HG03196 (cell line): Measurements from ENCODE around the gene ADAM19.
A peak's percentile ranks its signal among the peaks of the same experiment; 100 is the strongest.

Experiments
- ATAC-seq: cut with Tn5 transposase; IDR thresholded peaks from one replicate; pipeline ENCODE4 v1.9.1; 2021; ENCODE audit not compliant: unreplicated experiment

Gene ADAM19

DNA sequence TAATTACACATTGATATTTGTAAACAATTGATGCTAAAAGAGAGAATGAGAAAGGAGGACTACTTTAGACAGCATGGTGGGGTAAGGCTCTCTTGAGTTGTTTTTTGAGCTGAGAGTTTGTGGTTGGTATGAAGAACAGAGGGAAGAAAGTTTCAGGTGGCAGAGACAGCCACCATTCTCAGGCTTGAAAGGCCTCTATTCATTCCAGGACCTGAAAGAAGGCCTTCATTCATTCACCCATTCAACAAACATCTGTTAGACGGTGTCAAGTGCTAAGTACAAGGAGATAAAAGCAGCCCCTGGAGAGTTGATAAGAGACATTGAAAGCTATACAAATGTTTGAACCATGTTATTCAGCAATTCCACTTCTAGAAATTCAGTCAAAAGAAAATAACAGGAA lies 21.7 kb upstream of the ADAM19 start:
- no peak for ATAC-seq

DNA sequence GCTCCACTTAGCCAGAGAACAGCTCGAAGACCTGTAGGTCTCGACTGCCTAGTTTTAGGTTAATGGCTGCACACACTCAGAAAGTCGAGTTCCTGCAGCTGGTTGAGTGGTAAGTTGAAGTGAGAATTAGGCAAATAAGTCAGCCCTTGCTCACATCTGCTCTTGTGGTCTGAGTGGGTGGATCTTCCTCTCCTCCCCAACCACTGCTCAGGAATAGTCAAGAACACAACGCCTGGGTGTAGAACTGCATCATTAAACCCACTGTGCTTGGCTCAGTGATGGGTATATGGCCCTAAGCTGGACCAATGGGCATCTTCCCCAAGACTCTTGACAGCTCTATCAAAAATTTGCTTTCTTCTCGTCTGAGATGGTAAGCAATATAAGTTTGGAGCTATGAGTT lies 20.9 kb upstream of the ADAM19 start:
- ATAC-seq = peak; percentile 86

DNA sequence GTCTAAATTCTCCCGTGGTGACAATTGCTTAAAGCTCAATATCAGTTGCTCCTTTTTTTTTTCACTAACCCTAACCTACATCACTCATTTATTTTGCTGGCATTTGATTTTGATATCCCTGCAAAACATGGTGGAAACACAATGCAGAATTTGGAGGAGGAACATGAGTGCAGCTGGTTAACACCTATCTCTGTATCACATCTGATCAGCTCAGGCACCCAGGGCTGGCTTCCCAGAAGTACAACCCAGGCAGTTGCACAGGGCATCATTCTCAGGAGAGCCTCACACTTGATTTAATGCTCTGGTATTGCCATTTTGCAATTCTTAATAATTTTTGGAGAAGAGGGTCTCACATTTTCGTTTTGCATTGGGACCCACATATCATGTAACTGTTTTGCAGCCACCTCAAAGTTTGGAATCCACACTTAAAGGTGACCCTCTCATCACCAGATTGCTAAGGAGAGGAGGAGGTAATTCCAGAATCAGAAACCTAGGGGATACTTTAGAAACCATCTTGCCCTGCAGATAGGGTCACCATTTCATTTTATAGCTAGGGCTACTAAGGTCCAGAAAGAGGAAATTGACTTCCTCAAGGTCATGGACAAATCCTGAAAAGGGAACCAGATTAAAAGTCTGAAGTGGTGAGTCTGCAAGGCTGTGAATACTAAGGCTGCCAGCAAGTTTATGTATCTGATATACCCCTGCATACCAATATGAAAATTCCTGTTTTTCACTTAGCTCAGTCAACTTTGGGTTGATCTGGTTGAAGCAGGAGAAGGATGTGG lies 19.3 kb upstream of the ADAM19 start:
- ATAC-seq = no peak

DNA sequence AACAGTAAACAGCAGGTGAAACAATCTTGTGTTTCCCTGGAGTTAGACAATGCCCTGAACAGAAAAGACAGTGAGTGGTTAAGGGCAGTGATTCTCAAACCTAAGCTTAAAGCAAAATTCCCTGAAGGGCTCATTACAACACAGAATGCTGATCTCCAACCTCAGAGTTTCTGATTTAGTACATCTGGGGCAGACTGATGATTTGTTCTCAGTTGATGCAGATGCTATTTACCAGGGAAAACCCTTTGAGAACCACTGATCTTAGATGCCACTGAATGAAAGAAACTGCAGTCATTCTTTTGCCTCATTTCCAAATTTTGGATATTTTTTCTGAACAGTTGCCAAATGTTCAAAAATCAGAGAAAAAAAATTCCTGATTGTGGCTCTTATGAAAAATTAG lies 18.7 kb upstream of the ADAM19 start:
- ATAC-seq = no peak

DNA sequence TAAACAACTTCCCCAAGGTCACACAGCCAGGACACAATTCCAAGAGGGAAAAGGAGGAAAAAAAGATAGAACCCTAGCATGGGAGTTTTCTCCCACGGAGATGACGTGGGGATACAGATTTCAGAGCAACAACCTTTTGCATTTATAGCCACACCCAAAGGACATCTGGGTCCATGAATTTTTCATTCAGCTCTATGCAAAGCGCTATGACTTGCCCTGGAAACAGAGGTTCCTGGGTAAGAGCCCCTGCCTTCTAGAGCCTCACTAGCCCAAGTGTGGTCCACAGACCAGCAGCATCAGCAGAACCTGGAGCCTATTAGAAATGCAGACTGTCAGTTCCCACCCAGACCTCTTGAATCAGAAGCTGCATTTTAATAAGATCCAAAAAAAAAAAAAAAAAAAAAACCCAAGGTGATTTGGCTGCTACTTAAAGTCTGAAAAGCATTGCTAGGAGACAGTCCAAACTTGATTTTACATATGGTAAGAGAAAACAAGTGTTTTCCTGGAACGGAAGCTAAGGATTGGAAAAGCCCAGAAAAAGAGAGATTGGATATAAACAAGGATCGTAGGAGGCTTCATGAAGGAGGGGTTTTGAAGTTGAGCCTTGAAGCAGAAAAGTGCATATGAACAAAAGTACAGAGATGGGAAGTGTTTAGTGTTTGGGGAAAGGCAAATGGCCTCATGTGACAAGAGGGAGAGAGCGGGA lies 17.6 kb upstream of the ADAM19 start:
- ATAC-seq = no peak

DNA sequence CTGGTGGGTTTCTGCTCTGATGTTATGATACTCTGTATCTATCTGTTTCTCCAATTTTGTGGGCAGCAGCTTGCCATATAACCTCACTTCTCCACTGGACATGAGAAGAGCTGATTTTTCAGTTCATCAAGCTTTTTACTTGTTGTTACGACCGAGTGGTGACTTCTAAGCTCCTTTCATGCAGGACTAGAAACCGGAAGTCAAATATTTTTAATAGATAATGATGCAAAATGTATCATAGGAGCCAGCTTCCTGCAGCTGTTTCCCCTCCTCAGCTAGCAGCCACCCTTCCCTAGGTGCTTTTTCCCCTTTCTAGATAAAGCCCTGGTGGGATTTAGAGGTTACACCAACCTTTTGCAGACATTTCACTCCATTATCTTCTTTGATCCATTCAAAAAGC lies 17.0 kb upstream of the ADAM19 start:
- ATAC-seq = no peak

DNA sequence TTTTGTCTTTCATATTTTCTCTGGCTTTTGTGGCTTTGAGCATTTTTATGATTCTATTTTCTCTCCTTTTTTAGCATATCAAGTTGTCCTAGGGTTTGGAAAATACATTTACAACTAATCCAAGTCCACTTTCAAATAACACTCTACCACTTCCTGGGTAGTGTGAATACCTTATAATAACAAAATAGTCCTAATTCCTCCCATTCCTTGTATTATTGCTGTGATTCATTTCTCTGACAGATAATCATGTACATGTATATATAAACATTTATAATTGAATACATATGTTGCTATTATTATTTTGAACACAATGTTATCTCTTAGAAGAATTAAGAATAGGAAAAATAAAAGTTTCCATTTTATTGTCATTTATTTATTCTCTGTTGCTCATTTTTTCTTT lies 14.9 kb upstream of the ADAM19 start:
- ATAC-seq = no peak

DNA sequence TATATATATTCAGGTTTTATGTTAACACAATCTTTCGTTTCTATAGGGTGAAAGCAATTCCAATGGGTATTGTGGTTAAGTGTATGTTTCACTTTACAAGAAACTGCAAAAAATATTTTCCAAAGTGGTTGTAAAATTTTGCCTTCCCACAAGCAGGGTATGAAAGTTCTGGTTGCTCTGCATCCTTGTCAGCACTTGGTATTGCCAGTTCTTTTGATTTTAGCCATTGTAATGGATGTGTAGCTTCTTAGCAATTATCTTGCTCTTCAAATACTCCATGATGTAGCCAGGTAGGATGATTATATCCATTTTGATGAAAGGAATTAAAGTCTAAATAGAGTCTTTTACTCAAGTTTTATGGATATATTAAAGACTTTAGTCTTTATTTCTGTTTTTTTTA lies 9.1 kb upstream of the ADAM19 start:
- no peak for ATAC-seq

DNA sequence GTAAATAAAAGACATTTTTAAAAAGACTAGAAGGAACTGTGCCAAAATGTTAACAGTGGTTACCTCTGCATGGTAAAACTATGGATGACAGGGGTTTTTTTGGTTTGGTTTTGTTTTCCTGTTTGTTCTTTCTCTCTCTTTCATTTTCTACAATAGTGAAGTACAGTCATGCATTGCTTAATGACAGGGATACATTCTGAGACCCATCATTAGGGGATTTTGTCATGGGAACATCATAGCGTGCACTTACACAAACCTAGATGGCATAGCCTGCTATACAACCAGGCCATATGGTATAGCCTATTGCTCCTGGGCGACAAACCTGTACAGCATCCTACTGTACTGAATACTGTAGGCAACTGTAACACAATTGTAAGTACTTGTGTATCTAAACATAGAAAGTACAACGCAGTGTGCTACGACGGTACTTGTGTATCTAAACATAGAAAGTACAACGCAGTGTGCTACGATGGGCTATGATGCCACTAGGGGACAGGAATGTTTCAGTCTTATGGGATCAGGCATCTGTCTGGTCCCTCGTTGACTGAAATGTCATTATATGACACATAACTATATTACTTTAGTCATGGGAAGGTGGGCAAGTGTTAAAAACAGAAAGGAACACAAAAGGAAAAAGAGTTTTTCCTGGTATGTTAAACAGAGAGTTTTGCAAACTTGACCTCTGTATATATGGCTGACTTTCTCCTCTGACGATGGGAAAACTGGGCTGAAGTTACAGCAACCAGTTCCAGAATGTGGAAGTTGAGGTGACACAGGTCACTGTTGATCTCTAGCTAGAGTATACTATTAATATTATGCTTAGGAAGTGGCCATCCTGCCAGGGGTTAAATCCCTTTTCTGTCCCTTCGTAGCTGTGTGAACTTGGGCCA lies 7.4 kb upstream of the ADAM19 start:
- no peak for ATAC-seq

DNA sequence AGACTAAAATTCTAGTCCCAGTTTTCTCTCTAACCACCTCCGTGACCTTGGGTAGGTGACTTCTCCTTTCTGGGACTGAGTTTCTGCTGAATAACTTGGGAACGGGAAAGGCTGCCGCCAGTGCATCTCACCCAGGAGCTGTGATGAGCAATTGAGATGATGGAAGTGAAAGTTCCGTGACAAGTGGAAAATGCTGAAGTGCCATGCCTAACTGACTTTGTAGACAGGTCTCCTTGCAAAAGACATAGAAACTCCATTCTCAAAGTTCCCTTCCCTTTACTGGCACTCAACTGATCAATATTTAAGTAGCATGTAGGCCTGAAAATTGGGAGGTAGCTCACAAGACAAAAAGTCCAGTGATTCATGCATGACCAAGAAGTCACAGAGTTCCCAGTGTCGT lies 6.3 kb upstream of the ADAM19 start:
- ATAC-seq = no peak

DNA sequence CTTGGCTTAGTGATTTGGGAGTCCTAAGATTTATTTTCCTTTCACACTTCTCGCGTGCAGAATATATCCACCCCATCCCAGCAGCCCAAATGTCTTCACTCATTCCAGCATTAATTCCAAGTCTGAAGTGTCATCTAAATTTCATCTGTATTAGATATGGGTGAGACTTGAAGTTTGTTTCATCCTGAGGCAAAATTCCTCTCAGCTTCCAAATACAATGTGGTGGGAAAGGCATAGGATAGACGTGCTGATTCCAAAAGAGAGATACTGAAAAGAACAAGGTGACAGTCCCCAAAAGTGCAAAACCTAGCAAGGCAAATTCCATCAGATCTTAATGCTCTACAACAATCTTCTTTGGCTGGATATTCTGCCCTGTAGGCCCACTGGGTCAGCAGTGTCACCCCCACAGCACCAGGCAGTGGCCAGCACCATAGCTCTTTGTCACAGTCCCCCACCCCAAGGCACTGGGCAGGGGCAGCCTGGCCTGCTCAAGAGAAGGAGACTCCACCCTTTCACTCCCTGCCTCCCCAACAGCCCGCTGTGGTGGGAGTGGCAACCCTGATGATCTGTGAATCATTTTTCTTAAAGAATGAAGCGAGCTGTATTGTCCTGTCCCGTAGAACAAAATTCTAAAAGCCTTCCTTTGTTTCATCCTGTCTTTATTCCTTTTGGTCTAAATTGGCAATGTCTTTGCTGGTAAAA lies 2.7 kb upstream of the ADAM19 start:
- ATAC-seq = no peak

DNA sequence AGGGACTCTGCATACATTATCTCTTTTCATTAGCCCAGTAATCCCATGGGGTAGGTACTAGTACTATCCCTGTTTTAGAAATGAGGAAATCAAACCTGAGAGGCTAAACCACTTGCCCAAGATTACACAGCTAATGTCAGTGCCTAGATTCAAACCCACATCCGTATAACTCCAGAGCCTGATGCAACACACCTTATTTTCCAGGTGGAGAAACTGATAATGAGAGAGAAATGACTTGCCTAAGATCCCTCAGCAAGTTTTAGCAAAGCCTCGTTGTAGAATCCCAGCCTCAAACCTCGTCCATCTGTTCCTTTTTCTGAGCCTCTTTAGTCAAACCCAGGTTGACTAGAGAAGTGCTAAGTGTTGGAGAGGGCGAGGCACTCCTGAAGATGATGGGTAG lies 1.1 kb upstream of the ADAM19 start:
- ATAC-seq = no peak

DNA sequence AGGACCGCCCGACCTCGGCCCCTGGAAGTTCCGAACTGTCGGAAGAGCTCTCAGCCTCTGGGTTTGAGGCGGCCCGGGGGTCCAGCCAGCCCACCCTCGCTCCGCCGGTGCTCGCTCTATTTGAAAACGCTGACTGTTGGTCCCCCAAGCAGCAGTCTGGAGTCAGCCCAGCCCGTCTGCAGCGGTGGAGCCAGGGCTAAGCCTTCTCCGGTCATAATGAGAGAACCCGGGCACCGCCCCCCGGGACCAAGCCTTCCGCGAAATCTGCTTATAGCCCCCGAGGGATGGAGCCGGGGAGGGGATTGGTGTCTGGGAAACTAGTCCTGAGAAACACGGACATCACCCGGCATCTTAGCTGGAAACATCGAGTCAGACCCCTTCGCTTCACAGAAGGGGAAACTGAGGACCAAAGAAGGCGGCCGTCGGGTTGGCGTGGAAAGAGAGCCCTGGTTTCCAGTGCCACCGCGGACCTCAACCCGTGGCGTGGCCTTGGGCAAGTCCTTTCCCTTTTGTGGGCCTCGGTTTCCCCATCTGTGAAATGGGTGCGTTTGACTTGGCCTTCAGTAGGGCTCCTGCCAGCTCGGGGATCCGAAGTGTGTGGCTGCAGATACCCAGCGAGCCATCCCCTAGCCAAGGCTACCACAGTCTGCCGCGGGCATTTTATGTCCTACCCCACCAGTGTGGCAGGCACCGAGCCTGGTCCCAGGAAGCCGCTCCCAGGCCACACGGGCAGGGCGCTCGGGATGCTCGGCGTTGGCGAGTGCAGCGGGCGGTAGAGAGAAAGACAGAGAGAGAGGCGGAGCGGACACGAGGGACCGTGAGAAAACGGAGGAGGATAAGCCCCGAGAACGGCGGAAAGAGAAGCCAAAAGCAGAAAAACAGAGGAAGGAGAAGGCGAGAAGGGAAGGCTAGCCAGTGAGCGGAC lies 857 bp downstream of the ADAM19 start:
- ATAC-seq = no peak

DNA sequence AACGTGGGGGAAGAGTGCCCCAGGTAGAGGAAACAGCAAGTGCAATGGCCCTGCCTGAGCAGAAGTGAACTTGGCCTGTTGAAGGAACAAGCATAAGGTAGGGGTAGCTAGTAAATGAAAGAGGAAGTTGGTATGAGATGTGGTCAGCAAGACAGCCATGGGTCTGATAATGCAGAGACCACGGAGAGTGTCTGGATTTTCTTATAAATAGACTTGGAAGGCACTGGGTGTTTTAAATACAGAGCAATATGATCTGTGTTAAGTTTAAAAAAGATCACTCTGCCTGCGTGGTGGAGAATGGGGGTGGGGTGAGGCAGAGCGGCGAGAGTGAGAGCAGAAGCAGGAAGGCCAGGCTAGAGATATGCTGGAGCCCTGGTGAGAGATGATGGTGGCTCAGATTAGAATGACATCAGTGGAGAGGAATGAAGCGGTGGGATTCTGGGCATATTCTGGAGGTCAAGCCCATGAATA lies 4.2 kb downstream of the ADAM19 start:
- peak; percentile 95 for ATAC-seq

DNA sequence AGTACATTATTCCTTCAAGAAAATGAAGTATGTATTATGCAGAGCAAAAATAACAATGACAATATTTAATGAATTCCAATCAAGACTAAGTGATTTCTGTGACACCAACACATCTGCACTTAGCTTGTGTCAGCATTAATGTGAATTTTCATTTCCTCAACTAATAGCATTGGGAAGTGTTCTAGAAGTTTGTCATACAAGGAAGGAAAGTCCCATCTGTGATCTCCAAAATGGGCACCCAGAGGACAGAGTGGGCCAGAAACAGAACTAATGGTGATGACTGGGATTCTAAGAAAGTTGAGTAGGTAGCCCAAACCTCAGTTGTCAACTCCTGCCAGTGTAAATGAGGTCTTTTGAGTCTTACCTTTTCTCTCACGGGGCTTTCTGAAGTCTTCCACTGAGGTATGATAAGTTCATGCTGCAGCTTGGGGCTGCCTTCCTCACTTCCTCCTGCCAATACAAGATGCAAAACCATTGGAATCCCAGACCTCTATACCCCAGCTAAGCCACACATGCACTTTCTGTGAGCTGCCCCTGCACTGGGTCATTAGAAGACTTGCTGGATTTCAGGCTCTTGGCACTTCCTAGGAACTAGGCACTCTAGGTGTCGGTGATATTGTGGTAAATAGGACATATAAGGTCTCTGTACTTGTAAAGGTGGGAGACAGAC lies 4.9 kb downstream of the ADAM19 start:
- ATAC-seq = peak; percentile 2

DNA sequence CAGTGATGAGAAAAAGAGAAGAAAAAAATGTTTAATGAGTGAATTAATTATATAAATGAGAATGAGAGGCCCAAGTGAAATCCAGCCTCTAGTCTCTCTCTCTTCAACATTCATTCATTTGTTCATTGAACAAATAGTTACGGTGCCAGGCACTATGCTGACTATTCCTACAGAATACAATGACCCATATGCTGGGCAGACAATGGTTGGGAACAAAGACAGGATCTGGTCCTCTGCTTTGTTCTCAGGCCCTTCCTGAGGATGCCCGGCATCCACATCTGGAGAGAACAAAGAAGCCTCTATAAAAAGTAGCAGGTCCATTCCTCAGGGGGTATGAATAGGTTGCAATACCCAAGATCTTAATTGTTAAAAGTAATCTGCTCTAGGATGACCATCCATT lies 6.9 kb downstream of the ADAM19 start:
- ATAC-seq = no peak

DNA sequence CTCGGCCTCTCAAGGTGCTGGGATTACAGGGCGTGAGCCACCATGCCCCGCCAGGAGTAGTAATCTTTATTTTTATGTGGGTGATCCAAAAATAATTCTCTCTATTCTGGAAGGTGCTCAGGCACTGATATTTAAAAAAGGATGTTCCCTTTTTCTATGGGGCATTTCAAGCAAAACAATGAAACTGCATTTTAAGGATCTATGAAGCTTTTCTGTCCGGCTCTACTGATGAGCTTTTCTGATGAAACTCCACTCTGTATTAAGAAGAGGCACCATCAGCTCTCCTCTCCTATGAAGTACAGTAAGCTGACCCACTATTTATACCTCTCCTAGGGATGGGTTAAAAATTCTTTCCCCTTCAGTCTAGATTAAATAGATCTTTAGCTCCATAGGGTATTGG lies 7.4 kb downstream of the ADAM19 start:
- no peak for ATAC-seq

DNA sequence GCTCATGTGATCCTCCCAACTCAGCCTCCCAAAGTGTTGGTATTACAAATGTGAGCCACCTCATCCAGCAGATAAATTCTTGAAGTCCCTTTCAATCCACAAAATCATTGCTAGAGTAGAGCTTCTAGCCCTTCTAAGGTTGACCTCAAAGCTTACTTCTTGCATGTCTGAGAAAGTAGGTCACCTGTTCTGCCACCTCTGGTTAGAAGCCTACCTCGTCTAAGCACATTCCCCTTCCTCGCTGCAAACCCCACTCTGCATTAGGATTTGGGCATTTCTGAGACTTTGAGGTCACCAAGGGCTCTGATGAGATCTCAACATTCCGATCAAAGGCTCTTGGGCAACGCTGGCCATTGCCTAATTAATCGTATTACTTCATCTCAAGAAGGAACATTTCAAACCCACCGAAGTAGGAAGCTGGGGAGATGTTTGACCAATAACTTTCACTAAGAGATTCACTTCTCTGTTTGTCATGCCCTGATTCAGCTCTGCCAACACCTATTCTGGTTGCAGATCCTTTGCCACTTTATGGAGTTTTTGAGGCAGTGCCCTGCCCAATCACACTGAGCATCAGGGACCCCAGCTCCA lies 8.6 kb downstream of the ADAM19 start:
- ATAC-seq = no peak
